Activated T-helper 1 cell treated with anti-CD3 and anti-CD28 coated beads, Interleukin-12 subunit alpha, Interleukin-12 subunit beta, Interleukin-2, Interleukin-4 antibody, amounts not matched to agents 30 ng/mL and 10 ng/mL and 1 ng/mL, durations not matched to agents 14 hours and 24 hours and 36 hours (primary cell): ENCODE measurements around the gene GTF3A. TPM values are rescaled to one million over a fixed set of nuclear protein-coding genes. Genes with fewer than 3 reads are reported as not detected.

Experiments used
- DNase-seq: peaks from one replicate; pipeline ENCODE4 v3.0.0; 2021; ENCODE audit warnings: low spot score
- H3K27ac Mint-ChIP-seq: one replicate; pipeline ENCODE4 v1.8.0; 2021; ENCODE audit warnings: mild to moderate bottlenecking, mixed read lengths
- H3K27me3 Mint-ChIP-seq: one replicate; pipeline ENCODE4 v1.8.0; 2022; ENCODE audit warnings: mild to moderate bottlenecking, moderate library complexity, mixed read lengths; ENCODE audit not compliant: insufficient read depth
- H3K36me3 Mint-ChIP-seq: one replicate; pipeline ENCODE4 v1.8.0; 2021; ENCODE audit warnings: low read depth, mixed read lengths
- H3K4me1 Mint-ChIP-seq: one replicate; pipeline ENCODE4 v1.8.0; 2021; ENCODE audit warnings: low read depth, mixed read lengths
- H3K4me3 Mint-ChIP-seq: one replicate; pipeline ENCODE4 v1.8.0; 2021; ENCODE audit warnings: mild to moderate bottlenecking, moderate library complexity, mixed read lengths
- H3K9me3 Mint-ChIP-seq: one replicate; pipeline ENCODE4 v1.8.0; 2021; ENCODE audit warnings: mixed read lengths
- intact Hi-C: fragments of 100-400 bp; cut with micrococcal nuclease; formaldehyde crosslinking; loops from one replicate; pipeline ENCODE4 v1.15.1; 2024
- total RNA-seq: library from RNA; stranded (reverse); gene quantifications from 2 replicates; pipeline ENCODE4 v1.2.3, GENCODE V29; 2022

Gene GTF3A
- 255 and 264 TPM in 2 replicates for total RNA-seq

DNA sequence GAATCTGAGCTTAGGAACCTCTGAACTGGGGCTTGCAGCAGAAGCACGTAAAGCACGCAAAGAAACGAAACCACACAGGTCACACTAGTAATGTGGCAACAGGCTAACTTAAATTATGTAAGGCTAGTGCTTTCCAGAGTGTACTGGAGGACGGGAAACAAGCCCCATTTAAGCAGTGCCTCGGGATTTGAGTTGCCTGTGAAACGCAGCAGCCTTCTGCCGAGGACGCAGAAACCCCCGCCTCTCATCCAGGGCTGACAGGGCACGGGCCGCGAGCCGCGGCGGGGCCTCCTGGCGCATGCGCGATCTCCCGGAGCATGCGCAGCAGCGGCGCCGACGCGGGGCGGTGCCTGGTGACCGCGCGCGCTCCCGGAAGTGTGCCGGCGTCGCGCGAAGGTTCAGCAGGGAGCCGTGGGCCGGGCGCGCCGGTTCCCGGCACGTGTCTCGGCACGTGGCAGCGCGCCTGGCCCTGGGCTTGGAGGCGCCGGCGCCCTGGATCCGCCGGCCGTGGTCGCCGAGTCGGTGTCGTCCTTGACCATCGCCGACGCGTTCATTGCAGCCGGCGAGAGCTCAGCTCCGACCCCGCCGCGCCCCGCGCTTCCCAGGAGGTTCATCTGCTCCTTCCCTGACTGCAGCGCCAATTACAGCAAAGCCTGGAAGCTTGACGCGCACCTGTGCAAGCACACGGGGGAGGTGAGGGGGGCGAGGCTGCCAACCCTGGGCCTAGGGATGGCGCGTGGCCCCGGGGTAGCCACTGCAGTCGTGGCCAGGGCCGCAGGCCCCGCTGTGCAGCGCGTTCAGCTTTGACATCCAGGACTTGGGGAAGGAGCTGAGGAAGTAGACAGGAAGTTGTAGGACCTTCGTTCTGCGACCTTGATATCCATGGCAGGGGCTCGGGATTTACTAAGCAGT is at the start of gene GTF3A:
Gene GTF3A (plus strand): TSS at position 374 of the 912 bp plus-strand sequence.
- Mint-ChIP-seq H3K9me3 (no peaks in the 10 kb centered on the region), H3K27ac (peak within 1 kb of the TSS; percentile 98), H3K4me3 (peak within 1 kb of the TSS; percentile 89), H3K27me3 (no peaks in the 10 kb centered on the region), H3K4me1 (peaks cover 37% of the 10 kb centered on the region), H3K36me3 (peaks cover 27% of the 10 kb centered on the region)
- intact Hi-C loops, result loop anchor here (1.0 to 5.0 kb wide), 4 partner anchors 50 to 843 kb away; partner anchors contain the start of gene RASL11A
- DNase-seq, result peak; percentile 88

DNA sequence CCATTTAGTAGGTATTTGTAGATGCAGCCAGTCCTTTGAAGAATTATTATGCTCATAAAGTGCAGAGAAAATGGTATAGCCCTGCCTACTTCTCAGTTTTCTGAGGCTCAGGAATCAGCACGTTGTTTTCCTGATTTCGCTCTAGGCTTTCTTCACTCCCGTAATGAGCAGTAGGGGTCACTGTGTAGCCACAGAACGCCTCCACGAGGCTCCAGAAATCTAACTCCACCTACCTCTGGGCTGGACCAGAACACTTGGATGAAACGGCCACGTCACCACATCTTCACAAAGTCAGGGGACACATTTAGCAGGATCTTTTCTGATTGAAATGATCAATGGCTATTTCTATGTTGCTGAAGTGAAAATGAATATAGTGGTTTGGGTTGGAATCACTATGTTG is 49.8 kb upstream of the GTF3A start:
- H3K36me3 Mint-ChIP-seq, result no peaks in the 10 kb centered on the region
- no peaks in the 10 kb centered on the region for H3K9me3 Mint-ChIP-seq
- intact Hi-C loops, result loop anchor here (1.0 to 2.0 kb wide), 7 partner anchors 12 to 610 kb away; partner anchors contain the start of genes GTF3A and MTIF3
- peak; percentile 38 for DNase-seq
- H3K4me3 Mint-ChIP-seq, result no peak overlapping the region
- no peak overlapping the region for H3K27ac Mint-ChIP-seq
- H3K4me1 Mint-ChIP-seq, result peaks cover 26% of the 10 kb centered on the region
- peaks cover 26% of the 10 kb centered on the region for H3K27me3 Mint-ChIP-seq

DNA sequence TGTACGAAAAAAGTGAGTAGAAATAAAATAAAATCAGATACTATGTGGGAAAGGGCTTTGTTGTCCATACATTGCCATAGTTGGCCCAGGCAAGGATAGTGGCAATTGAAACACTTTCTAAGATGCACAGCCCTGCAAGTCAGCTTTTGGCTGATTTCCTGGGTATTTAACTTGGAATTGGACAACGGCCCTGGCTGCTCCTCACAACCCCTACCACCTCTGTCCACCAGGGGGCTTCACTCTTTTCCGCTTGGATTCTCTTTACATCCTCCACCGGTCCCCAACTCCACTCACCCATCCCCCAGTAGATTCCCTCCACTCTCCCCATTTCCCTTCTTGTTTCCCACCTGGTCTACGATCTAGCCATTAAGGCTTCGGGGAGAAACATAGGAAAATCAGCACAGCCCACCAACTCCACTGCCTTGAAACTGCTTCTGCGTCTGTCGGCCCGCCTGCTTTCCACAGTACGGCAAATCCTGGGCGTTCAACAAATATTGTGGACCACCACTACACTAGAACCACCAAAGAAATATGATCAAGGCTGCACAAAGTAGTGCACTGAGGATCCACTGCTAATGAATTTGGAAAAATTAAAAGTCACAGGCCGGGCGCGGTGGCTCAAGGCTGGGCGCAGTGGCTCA is 48.6 kb upstream of the GTF3A start:
- H3K4me1 Mint-ChIP-seq, result peaks cover 15% of the 10 kb centered on the region
- H3K4me3 Mint-ChIP-seq, result no peak overlapping the region
- no peaks in the 10 kb centered on the region for H3K9me3 Mint-ChIP-seq
- intact Hi-C loops, result loop anchor here (1.0 to 2.0 kb wide), 2 partner anchors 157 to 608 kb away; no protein-coding TSS in a partner anchor
- no peak for DNase-seq
- H3K27ac Mint-ChIP-seq, result no peak overlapping the region
- peaks cover 25% of the 10 kb centered on the region for H3K27me3 Mint-ChIP-seq
- H3K36me3 Mint-ChIP-seq, result no peaks in the 10 kb centered on the region

DNA sequence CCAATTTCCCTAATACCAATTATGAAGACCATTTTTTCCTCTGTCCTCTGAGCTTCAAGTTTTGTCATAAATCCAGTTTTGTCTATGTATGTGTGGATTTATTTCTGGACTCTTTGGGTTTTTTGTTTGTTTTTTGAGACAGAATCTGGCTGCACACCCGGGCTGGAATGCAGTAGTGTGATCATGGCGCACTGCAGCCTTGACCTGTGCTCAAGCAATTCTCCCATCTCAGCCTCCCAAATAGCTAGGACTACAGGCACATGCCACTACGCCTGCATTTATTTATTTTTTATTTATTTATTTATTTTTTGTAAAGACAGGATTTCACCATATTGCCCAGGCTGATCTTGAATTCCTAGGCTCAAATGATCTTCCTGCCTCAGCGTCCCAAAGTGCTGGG is 45.3 kb upstream of the GTF3A start:
- no peak overlapping the region for H3K4me3 Mint-ChIP-seq
- intact Hi-C loops, result no loop called here
- peaks cover 13% of the 10 kb centered on the region for H3K4me1 Mint-ChIP-seq
- H3K27ac Mint-ChIP-seq, result no peak overlapping the region
- peaks cover 14% of the 10 kb centered on the region for H3K27me3 Mint-ChIP-seq
- no peak for DNase-seq
- no peaks in the 10 kb centered on the region for H3K9me3 Mint-ChIP-seq
- no peaks in the 10 kb centered on the region for H3K36me3 Mint-ChIP-seq

DNA sequence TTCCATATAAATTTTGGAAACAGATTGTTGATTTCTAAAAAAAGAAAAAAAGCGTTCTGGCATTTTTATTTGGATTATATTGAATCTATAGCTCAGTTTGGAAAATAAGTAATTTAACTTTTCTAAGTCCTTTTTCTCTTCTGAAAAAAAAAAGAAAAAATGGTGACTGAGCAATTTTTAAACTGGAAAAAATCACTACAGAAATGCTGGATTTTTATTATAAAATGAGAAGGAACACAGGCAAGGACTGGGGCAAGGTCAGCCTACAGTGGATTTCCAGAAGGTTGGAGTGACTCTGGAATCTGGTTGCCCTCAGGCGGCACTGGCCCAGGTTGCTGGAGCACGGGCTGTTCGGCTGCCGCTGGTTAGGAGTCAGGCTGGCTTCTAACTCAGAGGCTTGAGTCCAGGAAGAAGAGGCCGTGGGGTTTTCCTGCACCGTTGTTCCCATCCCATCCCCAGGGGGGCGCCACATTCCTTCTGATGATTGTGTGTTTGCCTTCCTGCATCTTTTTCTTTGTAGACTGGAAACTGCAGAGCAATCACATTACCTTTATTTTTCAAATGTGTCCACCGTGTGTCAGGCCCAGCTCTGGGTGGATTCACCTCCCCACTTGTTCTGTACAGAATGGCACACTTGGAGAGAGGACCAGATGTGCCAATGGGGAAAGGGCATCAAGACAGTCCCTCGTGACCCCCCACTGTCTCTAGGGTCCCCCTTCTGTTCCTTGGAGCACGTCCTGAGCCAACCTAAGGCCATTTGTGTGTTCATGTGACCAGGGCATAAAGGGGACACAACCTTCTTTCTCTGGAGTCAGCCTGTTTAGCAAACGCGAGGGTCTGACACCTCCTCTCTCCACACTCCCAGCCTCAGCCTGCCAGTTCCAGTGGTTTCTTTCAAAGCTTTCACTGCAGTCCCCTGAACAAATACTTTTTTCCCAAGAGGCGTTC is 44.5 kb upstream of the GTF3A start:
- Mint-ChIP-seq H3K27me3 (peaks cover 15% of the 10 kb centered on the region), H3K27ac (no peak overlapping the region), H3K4me3 (no peak overlapping the region), H3K4me1 (peaks cover 6% of the 10 kb centered on the region), H3K36me3 (no peaks in the 10 kb centered on the region), H3K9me3 (no peaks in the 10 kb centered on the region)
- intact Hi-C loops, result no loop called here
- peak; percentile 31 for DNase-seq

DNA sequence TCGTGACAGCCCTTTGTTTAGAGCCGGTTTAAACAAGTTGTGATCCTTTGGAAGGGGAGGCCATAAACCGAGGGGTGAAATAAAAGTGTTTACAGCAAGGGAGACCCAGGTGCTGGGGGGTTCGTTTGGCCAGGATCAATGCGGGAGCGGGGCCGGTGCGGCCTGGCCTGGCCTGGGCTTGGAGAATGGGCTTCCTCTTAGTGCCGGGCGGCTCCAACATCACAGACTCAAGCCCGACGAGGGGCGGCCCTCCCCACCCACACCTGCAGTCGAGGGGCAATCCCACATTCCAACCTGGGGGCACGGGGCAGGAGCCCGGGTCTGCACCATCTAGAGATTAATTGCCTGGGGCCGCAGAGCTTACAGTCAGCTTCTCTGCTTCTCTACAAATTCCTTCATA is 42.8 kb upstream of the GTF3A start:
- peaks cover 12% of the 10 kb centered on the region for H3K27me3 Mint-ChIP-seq
- no peaks in the 10 kb centered on the region for H3K36me3 Mint-ChIP-seq
- no peaks in the 10 kb centered on the region for H3K4me1 Mint-ChIP-seq
- no peak overlapping the region for H3K27ac Mint-ChIP-seq
- H3K9me3 Mint-ChIP-seq, result no peaks in the 10 kb centered on the region
- intact Hi-C loops, result no loop called here
- H3K4me3 Mint-ChIP-seq, result no peak overlapping the region
- DNase-seq, result no peak

DNA sequence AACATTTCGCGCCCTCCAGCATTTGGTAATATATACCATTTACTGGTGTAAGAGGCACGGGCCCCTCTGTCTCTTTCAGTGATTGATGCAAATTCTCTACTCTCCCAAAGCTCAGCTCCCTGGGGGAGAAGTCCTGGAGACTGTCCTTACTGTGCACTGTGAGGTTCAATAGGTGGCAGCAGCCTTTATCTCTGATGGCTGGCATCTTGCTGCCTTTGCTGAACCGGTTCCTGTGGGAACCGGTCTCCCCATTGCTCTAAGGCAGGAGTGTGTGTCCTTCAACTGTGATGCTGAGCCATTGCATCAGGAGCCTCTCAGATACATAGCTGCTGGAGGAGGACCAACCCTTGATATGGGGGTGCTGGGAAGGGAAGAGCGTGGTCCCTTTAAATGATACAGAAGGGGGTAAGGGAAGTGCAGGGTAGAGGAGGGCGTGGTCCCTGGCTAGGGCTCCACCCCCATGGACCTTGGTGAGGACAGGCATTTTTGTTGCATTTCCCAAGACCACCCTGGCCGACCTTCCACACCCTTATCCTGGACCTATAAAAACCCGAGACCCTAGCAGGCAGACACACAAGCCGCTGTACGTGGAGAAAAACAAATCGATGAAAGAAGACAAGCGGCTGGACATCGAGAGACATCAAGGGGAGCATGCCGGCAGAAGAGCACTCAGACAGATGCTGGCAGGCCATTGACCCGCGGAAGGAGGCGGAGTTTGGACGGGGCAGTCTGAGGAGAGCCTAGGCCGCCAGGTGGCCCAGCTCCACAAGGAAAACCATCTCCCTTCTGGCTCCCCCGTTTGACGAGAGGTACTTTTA is 41.1 kb upstream of the GTF3A start:
- H3K27me3 Mint-ChIP-seq, result peaks cover 5% of the 10 kb centered on the region
- H3K9me3 Mint-ChIP-seq, result no peaks in the 10 kb centered on the region
- no peak overlapping the region for H3K27ac Mint-ChIP-seq
- no peak for DNase-seq
- no peak overlapping the region for H3K4me3 Mint-ChIP-seq
- H3K4me1 Mint-ChIP-seq, result no peaks in the 10 kb centered on the region
- no peaks in the 10 kb centered on the region for H3K36me3 Mint-ChIP-seq
- intact Hi-C loops, result no loop called here

DNA sequence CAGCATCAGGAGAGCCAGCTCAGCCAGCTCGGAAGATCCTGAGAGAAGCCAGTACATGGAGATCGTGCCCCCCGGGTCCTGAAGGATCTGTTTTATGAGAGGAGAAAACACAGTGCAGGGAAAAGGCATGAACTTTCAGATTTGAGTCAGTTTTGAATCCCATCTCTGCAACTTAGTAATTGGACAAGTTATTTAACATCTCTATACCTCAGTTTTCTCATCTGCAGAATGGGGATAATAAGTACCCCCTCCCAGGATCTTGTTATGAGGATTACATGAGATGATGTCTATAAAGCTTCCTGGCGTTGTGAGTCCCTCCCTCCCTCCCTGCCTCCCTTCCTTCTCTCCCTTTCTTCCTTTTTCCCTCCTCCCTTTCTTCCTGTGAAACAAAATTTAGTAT is 40.1 kb upstream of the GTF3A start:
- Mint-ChIP-seq H3K27ac (no peak overlapping the region), H3K9me3 (no peaks in the 10 kb centered on the region), H3K36me3 (no peaks in the 10 kb centered on the region), H3K4me3 (no peak overlapping the region), H3K4me1 (no peaks in the 10 kb centered on the region), H3K27me3 (peaks cover 5% of the 10 kb centered on the region)
- intact Hi-C loops, result no loop called here
- DNase-seq, result no peak

DNA sequence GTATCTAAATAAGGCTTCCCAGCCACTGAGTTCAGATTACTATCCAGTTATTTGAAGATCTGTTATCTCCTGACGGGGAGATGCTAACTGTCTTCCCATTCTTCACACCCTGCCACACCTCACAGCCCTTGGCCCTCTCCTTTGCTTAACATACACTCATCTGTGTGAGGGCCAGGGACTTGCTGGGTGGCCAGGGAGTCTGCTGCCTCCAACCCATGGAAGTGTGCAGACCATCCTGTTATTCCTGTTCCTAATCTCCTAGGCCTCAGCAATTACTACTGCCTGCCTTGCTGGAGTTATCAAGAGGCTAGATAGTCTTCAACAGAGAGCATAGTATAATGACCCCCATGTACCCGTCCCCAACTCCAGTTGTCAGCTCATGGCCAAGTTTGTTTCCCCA is 36.2 kb upstream of the GTF3A start:
- Mint-ChIP-seq H3K4me1 (no peaks in the 10 kb centered on the region), H3K9me3 (no peaks in the 10 kb centered on the region), H3K27me3 (peaks cover 13% of the 10 kb centered on the region), H3K36me3 (no peaks in the 10 kb centered on the region), H3K4me3 (no peak overlapping the region), H3K27ac (no peak overlapping the region)
- intact Hi-C loops, result no loop called here
- no peak for DNase-seq

DNA sequence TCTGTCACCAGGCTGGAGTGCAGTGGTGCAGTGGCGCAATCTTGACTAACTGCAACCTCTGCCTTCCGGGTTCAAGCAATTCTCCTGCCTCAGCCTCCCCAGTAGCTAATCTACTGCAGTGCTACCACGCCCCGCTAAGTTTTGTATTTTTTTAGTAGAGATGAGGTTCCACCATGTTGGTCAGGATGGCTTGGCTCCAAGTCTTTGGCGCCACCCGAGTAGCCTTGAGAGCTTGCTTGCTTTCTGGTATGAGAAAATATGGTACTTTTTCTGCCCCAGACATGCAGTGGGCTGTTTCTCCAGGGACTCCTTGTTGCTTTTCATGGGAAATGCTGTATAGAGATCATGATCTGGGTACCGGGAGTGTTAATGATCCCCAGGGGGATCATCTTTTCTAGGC is 34.5 kb upstream of the GTF3A start:
- intact Hi-C loops, result no loop called here
- H3K27me3 Mint-ChIP-seq, result peaks cover 9% of the 10 kb centered on the region
- H3K4me3 Mint-ChIP-seq, result no peak overlapping the region
- no peak for DNase-seq
- H3K27ac Mint-ChIP-seq, result no peak overlapping the region
- H3K36me3 Mint-ChIP-seq, result no peaks in the 10 kb centered on the region
- no peaks in the 10 kb centered on the region for H3K4me1 Mint-ChIP-seq
- H3K9me3 Mint-ChIP-seq, result no peaks in the 10 kb centered on the region

DNA sequence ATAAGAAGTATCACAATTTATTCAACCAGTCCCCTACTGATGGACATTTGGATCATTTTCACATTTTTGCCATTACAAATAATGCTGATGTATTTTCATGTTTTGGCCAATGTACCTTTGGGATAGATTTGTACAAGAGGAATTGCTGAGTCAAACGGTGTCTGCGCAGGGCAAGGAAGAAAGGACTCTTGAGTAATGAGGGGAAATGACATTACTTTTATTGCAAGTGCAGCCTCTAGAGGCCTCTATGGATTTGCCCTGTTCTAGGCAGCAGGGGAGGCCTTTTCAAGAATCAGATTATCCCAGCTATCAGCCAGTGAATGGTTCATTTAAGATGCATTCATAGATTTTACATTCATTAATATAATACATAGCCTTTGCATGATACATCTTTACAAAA is 32.9 kb upstream of the GTF3A start:
- intact Hi-C loops, result no loop called here

DNA sequence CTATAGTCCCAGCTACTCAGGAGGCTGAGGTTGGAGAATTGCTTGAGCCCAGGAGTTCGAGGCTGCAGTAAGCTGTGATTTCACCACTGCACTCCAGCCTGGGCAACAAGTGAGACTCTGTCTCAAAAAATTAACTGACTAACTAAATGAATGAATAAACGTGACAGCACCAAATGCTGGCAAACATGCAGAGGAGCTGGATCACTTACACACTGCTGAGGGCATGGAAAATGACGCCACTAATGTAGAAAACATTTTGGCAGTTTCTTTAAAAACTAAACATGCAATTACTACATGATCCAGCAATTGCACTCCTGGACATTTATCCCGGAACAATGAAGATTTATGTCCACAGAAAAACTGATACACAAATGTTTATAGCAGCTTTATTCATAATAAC is 31.3 kb upstream of the GTF3A start:
- Mint-ChIP-seq H3K27me3 (peaks cover 8% of the 10 kb centered on the region), H3K4me1 (no peaks in the 10 kb centered on the region), H3K27ac (no peak overlapping the region), H3K9me3 (no peaks in the 10 kb centered on the region), H3K4me3 (no peak overlapping the region), H3K36me3 (no peaks in the 10 kb centered on the region)
- no peak for DNase-seq
- intact Hi-C loops, result no loop called here

More for the DNA sequence above, 32.9 kb upstream of the GTF3A start:
- H3K27ac Mint-ChIP-seq, result no peak overlapping the region
- no peaks in the 10 kb centered on the region for H3K9me3 Mint-ChIP-seq
- peaks cover 8% of the 10 kb centered on the region for H3K27me3 Mint-ChIP-seq
- H3K4me3 Mint-ChIP-seq, result no peak overlapping the region
- no peaks in the 10 kb centered on the region for H3K36me3 Mint-ChIP-seq
- DNase-seq, result no peak
- no peaks in the 10 kb centered on the region for H3K4me1 Mint-ChIP-seq
